Heart right ventricle (tissue), 16 donors: ENCODE measurements around the gene MOBP. TPM values are rescaled to one million over a fixed set of nuclear protein-coding genes. Genes with fewer than 3 reads are reported as not detected.

Experiments
- ATAC-seq, 8 donors: fragments of 200-7000 bp; cut with Tn5 transposase; one replicate each; pipeline ENCODE4 v1.9.1; 2020; ENCODE audit warnings: mild to moderate bottlenecking in 8 of 8, moderate library complexity in 8 of 8, moderate number of reproducible peaks in 1 of 8
- DNase-seq, 2 donors: peaks; one replicate each; pipeline ENCODE4 v3.0.0-alpha.2; 2020
- H3K27ac ChIP-seq, 10 donors: fragments of 200-600 bp; sonication (generic) in 2 of 10; one replicate each; pipeline versions ENCODE4 v1.5.0 to v1.8.0; 2020 to 2022; ENCODE audit warnings: mild to moderate bottlenecking in 3 of 10
- H3K27me3 ChIP-seq, 7 donors: fragments of 200-600 bp; one replicate each; pipeline ENCODE4 v1.8.0; 2021 to 2022; ENCODE audit warnings: mild to moderate bottlenecking in 2 of 7
- H3K36me3 ChIP-seq, 9 donors: fragments of 200-600 bp; sonication (generic) in 1 of 9; one replicate each; pipeline versions ENCODE4 v1.5.0 to v1.8.0; 2020 to 2022; ENCODE audit warnings: mild to moderate bottlenecking in 2 of 9
- H3K4me1 ChIP-seq, 9 donors: fragments of 200-600 bp; sonication (generic) in 1 of 9; one replicate each; pipeline versions ENCODE4 v1.5.0 to v1.8.0; 2020 to 2022; ENCODE audit warnings: mild to moderate bottlenecking in 4 of 9
- H3K4me3 ChIP-seq, 10 donors: fragments of 200-600 bp; sonication (generic) in 2 of 10; one replicate each; pipeline versions ENCODE4 v1.5.0 to v1.8.0; 2020 to 2022; ENCODE audit warnings: mild to moderate bottlenecking in 7 of 10, moderate library complexity in 2 of 10
- H3K9me3 ChIP-seq, 11 donors: fragments of 200-600 bp in 10 of 11; sonication (generic) in 2 of 11; one replicate each; pipeline versions ENCODE4 v1.5.0 to v1.8.0; 2013 to 2022; ENCODE audit warnings: mild to moderate bottlenecking in 2 of 11, control low read depth in 1 of 11, moderate library complexity in 1 of 11
- whole genome bisulfite sequencing, 2 donors: extraction: QIAGEN DNeasy Blood & Tissue Kit; methylation state at CpG; one replicate each; pipeline ENCODE4 v1.1.7; 2013; ENCODE audit warnings: inconsistent platforms in 1 of 2; 5-methylcytosine and 5-hydroxymethylcytosine counted together
- intact Hi-C, 10 donors: fragments of 100-400 bp; cut with DNase I; formaldehyde crosslinking; loops; one replicate each; pipeline versions ENCODE4 v1.11.1 to v1.14.2; 2022
- polyA plus RNA-seq, 2 donors: library from polyadenylated mRNA; stranded (reverse); fragments of 200-250 nt; gene quantifications; one replicate each; pipeline ENCODE4 v1.2.3, GENCODE V29; 2013
- total RNA-seq, 10 donors: library from RNA; stranded (reverse); fragmentation: NEBNext Ultra II Directional in 3 of 10; extraction: Animal tissue kit (Norgen Biotek cat#: 25700) in 3 of 10; gene quantifications; one replicate each; pipeline versions ENCODE4 v1.2.1 to v1.2.4, GENCODE V29; 2021 to 2023
- TF ChIP-seq, protein P1 (sequence below), 9 donors: fragments of 200-600 bp; sonication (generic) in 2 of 9; IDR thresholded peaks; one replicate each; pipeline versions ENCODE4 v1.5.0 to v1.8.0; 2021 to 2022; ENCODE audit warnings: antibody characterized with exemption in 9 of 9, mild to moderate bottlenecking in 5 of 9, moderate library complexity in 1 of 9
- donor health status: Arrhythmogenic right ventricular cardiomyopathy.
- donor health status: ischemic (EF 13 %, LVEDD 7.1; RV severe dilation, severe dysfunction).
- donor health status: healthy with polysubstance abuse.
- donor health status: DM: no; HTN: yes; CAD: no.
- donor health status: DM: no; HTN: no; CAD: no.
- donor health status: ischemic (EF 25% LVEDD 6.9; RV normal size, moderate dysfunction).
- donor health status: ischemic (EF 25% LVEDD 5.7; RV mildly dilated, moderate dysfunction).
- donor health status: healthy.
- donor health status: DM: yes; HTN: yes; CAD: no.
- donor health status: Ischemic cardiomyopathy.
- donor health status: ischemic (EF 35%, LVEDD 5.7; RV mildly dilated, moderate dysfunction).
- donor health status: nonischemic (EF 11% LVEDD 7.7; RV severe dilation, severe dysfunction).
- donor health status: DM: yes; HTN: yes; CAD: no.
- donor health status: PGD.
- donor health status: ischemic (EF 29% LVEDD 5.4; RV normal size, mild dysfunction).
- donor health status: nonischemic (EF 23%, LVEDD 6.1; RV moderate dilation, normal function).

The MOBP gene
- total and polyA plus RNA-seq, 12 donors = 0.01 to 0.59 (median 0.11) TPM; not detected in 7

DNA sequence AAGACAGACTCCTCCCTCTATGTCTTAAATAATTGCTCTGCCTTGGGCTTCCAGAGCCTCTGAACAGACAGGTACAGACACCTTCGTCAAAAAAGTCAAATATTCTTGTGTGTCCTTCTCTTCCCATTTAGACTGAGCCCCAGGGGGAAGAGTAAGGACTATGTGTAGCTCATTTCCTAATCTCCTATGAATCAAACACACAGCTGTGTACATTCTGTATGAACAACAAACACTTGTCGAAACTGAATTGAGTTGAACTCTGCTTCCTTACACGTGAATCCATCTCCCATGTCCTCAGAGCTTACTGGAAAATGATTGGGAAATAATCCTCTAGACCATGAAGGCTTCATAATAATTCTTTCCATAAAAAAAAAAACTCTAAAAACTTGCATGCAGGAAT lies 80.8 kb downstream of the MOBP start:
- intact Hi-C loops = loop anchor here in 4 of 10 donors (10.0 kb wide), 2 partner anchors 627 to 637 kb away; no protein-coding TSS in a partner anchor
- ATAC-seq = no peak
- DNase-seq = no peak
- no peaks in the 10 kb centered on the region for H3K4me1 ChIP-seq
- peaks cover 0 to 12% (median 0%) of the 10 kb centered on the region in 11 donors for H3K9me3 ChIP-seq
- H3K36me3 ChIP-seq = no peaks in the 10 kb centered on the region
- TF ChIP-seq, protein P1, sequence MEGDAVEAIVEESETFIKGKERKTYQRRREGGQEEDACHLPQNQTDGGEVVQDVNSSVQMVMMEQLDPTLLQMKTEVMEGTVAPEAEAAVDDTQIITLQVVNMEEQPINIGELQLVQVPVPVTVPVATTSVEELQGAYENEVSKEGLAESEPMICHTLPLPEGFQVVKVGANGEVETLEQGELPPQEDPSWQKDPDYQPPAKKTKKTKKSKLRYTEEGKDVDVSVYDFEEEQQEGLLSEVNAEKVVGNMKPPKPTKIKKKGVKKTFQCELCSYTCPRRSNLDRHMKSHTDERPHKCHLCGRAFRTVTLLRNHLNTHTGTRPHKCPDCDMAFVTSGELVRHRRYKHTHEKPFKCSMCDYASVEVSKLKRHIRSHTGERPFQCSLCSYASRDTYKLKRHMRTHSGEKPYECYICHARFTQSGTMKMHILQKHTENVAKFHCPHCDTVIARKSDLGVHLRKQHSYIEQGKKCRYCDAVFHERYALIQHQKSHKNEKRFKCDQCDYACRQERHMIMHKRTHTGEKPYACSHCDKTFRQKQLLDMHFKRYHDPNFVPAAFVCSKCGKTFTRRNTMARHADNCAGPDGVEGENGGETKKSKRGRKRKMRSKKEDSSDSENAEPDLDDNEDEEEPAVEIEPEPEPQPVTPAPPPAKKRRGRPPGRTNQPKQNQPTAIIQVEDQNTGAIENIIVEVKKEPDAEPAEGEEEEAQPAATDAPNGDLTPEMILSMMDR (IDR thresholded peaks at IDR 0.05) = no peak
- WGBS, 2 donors = 60 to 63% methylated on average over 3 of the region's 3 CpGs
- H3K4me3 ChIP-seq = no peak overlapping the region
- no peak overlapping the region for H3K27ac ChIP-seq
- peaks cover 0 to 20% (median 0%) of the 10 kb centered on the region in 7 donors for H3K27me3 ChIP-seq

DNA sequence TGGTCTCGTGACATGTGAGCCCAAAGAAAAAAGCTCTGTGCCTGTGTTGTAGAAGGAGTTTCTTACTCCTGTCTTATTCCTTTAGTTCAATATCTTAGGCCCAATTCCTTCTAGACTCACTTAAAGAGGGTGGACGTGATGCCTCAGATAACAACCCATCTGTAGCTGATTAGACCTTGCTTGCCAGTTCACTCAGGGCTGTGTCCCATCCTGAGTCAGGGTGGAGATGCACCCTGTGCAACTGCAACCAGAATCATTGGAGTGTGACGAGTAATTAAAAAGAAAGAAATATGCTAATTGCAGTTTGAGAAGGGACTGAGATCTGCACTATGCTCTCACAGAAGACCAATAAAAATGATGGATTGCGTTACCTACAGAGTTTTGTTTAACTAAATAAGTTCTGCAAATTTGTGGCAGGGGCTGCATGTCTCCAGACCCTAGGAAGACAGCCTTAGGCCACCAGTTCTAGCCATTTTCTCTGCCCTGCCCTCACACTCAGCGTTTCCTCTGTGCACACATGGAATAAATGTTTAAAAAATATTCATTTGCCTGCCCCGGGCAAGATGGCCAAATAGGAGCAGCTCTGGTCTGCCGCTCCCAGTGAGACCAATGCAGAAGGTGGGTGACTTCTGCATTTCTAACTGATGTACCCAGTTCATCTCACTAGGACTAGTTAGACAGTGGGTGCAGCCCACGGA lies 83.0 kb downstream of the MOBP start:
- H3K9me3 ChIP-seq = peaks cover 0 to 32% (median 2%) of the 10 kb centered on the region in 11 donors
- no peaks in the 10 kb centered on the region for H3K36me3 ChIP-seq
- 69 to 74% methylated on average over 8 of the region's 8 CpGs for WGBS, 2 donors
- no peak overlapping the region for H3K4me3 ChIP-seq
- intact Hi-C loops = no loop called here
- DNase-seq (no peak), ATAC-seq (no peak)
- no peaks in the 10 kb centered on the region for H3K4me1 ChIP-seq
- H3K27ac ChIP-seq = no peak overlapping the region
- peaks cover 0 to 14% (median 0%) of the 10 kb centered on the region in 7 donors for H3K27me3 ChIP-seq
- TF ChIP-seq, protein P1 (IDR thresholded peaks at IDR 0.05) = no peak

Other genes starting within 250 kb of the MOBP start
- 1 to 10 TPM in 6 of 10 donors, under 1 TPM in 4; 0.12 to 6.9 (median 1.3) TPM for gene CX3CR1, start 187.6 kb upstream of the MOBP start, total RNA-seq
- gene CX3CR1, start 187.6 kb upstream of the MOBP start, polyA plus RNA-seq = under 1 TPM; 0.13 to 0.15 TPM
- not detected for gene CCR8, start 138.0 kb upstream of the MOBP start, total RNA-seq
- not detected for gene CCR8, start 138.0 kb upstream of the MOBP start, polyA plus RNA-seq
- gene SLC25A38, start 84.3 kb upstream of the MOBP start, total RNA-seq = 10 to 100 TPM in 9 of 10 donors, 1 to 10 TPM in 1; 9.7 to 25.8 (median 19.2) TPM
- 10 to 100 TPM; 15.8 to 24.4 TPM for gene SLC25A38, start 84.3 kb upstream of the MOBP start, polyA plus RNA-seq
- gene RPSA, start 61.0 kb upstream of the MOBP start, total RNA-seq = 100 to 1,000 TPM; 350 to 651 (median 384) TPM
- 1,000 to 10,000 TPM in 1 of 2 donors, 100 to 1,000 TPM in 1; 877 to 1,493 TPM for gene RPSA, start 61.0 kb upstream of the MOBP start, polyA plus RNA-seq